H1 (cell line): Measurements from ENCODE around the gene PPP1R12C. TPM values are rescaled to one million over a fixed set of nuclear protein-coding genes. Genes with fewer than 3 reads are reported as not detected.
A peak's percentile ranks its signal among the peaks of the same experiment; 100 is the strongest.

Experiments
- CTCF ChIA-PET: fragments of 300-600 bp; sonication (Branson Sonifier 250); formaldehyde crosslinking; loops from one replicate; lab custom pipeline; 2021; ENCODE audit not compliant: partially characterized antibody; lab: Charles Lee
- POLR2A ChIA-PET: fragments of 300-600 bp; sonication (Branson Sonifier 250); formaldehyde crosslinking; loops from one replicate; lab custom pipeline; 2021; ENCODE audit warnings: inconsistent platforms; ENCODE audit not compliant: partially characterized antibody; lab: Charles Lee
- DNase-seq, 2 experiments: peaks; one replicate each; pipeline versions ENCODE4 v3.0.0 to v3.0.0-alpha.2; 2010 to 2022; ENCODE audit warnings: low spot score in 2 of 2, low read depth in 1 of 2, mixed read lengths in 1 of 2
- FAIRE-seq: peaks from 2 replicates; lab custom pipeline; 2011; peaks lifted over from hg19 to GRCh38; lab: Jason Lieb, UNC
- H2AFZ ChIP-seq: 2 replicates; pipeline ENCODE4 v1.8.1; 2012; ENCODE audit warnings: low read length, inconsistent platforms
- H2AK5ac ChIP-seq: 2 replicates; pipeline ENCODE4 v1.6.1; 2013; ENCODE audit warnings: low read depth, low read length
- H2BK120ac ChIP-seq: replicated peaks from 2 replicates; pipeline ENCODE3; 2013; ENCODE audit warnings: low read depth, low read length, inconsistent platforms
- H2BK12ac ChIP-seq: 2 replicates; pipeline ENCODE4 v1.6.1; 2013; ENCODE audit warnings: low read depth, low read length
- H2BK15ac ChIP-seq: 2 replicates; pipeline ENCODE4 v1.6.1; 2013; ENCODE audit warnings: low read length
- H2BK20ac ChIP-seq: 2 replicates; pipeline ENCODE4 v1.6.1; 2013; ENCODE audit warnings: low read length
- H2BK5ac ChIP-seq: 2 replicates; pipeline ENCODE4 v1.6.1; 2013; ENCODE audit warnings: low read depth, low read length
- H3K14ac ChIP-seq: 2 replicates; pipeline ENCODE4 v1.6.1; 2013; ENCODE audit warnings: inconsistent platforms; ENCODE audit not compliant: insufficient read length
- H3K18ac ChIP-seq: 2 replicates; pipeline ENCODE4 v1.6.1; 2013; ENCODE audit warnings: low read length; ENCODE audit errors: extremely low read depth
- H3K23ac ChIP-seq: 2 replicates; pipeline ENCODE4 v1.6.1; 2013; ENCODE audit warnings: inconsistent platforms; ENCODE audit not compliant: insufficient read length
- H3K23me2 ChIP-seq: 2 replicates; pipeline ENCODE4 v1.6.1; 2013; ENCODE audit warnings: low read depth, low read length
- H3K27ac ChIP-seq: 2 replicates; pipeline ENCODE4 v1.6.1; 2011; ENCODE audit warnings: low read depth, low read length, inconsistent platforms
- H3K27me3 ChIP-seq, 4 experiments: replicated peaks in 1 of 4; 1 replicate in 1 of 4; 2 replicates in 3 of 4; pipeline versions ENCODE4 v1.6.1 to v1.8.1; 2011 to 2013; ENCODE audit warnings: low read length in 3 of 4, mild to moderate bottlenecking in 3 of 4, inconsistent platforms in 2 of 4, mixed read lengths in 2 of 4, moderate library complexity in 1 of 4; ENCODE audit not compliant: control insufficient read depth in 3 of 4, insufficient read depth in 3 of 4; ENCODE audit errors: extremely low read depth in 1 of 4
- H3K36me3 ChIP-seq, 4 experiments: 2 replicates each; pipeline versions ENCODE4 v1.6.1 to v1.8.1; 2011 to 2013; ENCODE audit warnings: mild to moderate bottlenecking in 4 of 4, low read length in 3 of 4, moderate library complexity in 2 of 4, control low read depth in 1 of 4, inconsistent platforms in 1 of 4; ENCODE audit not compliant: insufficient read depth in 4 of 4, control insufficient read depth in 2 of 4
- H3K4ac ChIP-seq: replicated peaks from 2 replicates; pipeline ENCODE3; 2013; ENCODE audit warnings: low read length, low read depth, mixed read lengths, inconsistent platforms; ENCODE audit not compliant: insufficient read length
- H3K4me1 ChIP-seq, 4 experiments: replicated peaks in 1 of 4; 1 replicate in 1 of 4; 2 replicates in 3 of 4; pipeline versions ENCODE4 v1.6.1 to v1.8.1; 2011 to 2013; ENCODE audit warnings: low read length in 3 of 4, inconsistent platforms in 2 of 4, mixed read lengths in 1 of 4; ENCODE audit not compliant: insufficient read depth in 4 of 4, control insufficient read depth in 3 of 4
- H3K4me2 ChIP-seq, 2 experiments: 2 replicates each; pipeline versions ENCODE4 v1.6.1 to v1.8.1; 2011 to 2013; ENCODE audit warnings: low read depth in 2 of 2, low read length in 2 of 2, control low read depth in 1 of 2, inconsistent platforms in 1 of 2, mild to moderate bottlenecking in 1 of 2; ENCODE audit not compliant: insufficient read depth in 1 of 2
- H3K4me3 ChIP-seq, 4 experiments: fragments of 200-600, 300-600 bp in 1 of 4; sonication (generic), shearing (Covaris generic), sonication (Bioruptor Twin) in 1 of 4; 2 replicates each; pipeline versions ENCODE4 v1.5.1 to v1.8.1; 2011 to 2016; ENCODE audit warnings: low read length in 4 of 4, low read depth in 3 of 4, control low read depth in 2 of 4, inconsistent platforms in 2 of 4, mild to moderate bottlenecking in 2 of 4, mixed read lengths in 1 of 4, moderate library complexity in 1 of 4; ENCODE audit not compliant: insufficient read depth in 2 of 4; ENCODE audit errors: extremely low read depth in 1 of 4
- H3K56ac ChIP-seq: replicated peaks from 2 replicates; pipeline ENCODE3; 2013; ENCODE audit warnings: low read depth, mild to moderate bottlenecking, mixed read lengths, low read length, inconsistent platforms; ENCODE audit not compliant: insufficient read length
- H3K79me1 ChIP-seq: 2 replicates; pipeline ENCODE4 v1.6.1; 2013; ENCODE audit warnings: low read depth, low read length, control low read depth
- H3K79me2 ChIP-seq, 2 experiments: 2 replicates each; pipeline versions ENCODE4 v1.6.1 to v1.8.1; 2012 to 2013; ENCODE audit warnings: low read length in 2 of 2, mild to moderate bottlenecking in 2 of 2, inconsistent platforms in 1 of 2; ENCODE audit not compliant: insufficient read depth in 2 of 2, control insufficient read depth in 1 of 2
- H3K9ac ChIP-seq, 4 experiments: replicated peaks in 1 of 4; 1 replicate in 1 of 4; 2 replicates in 3 of 4; pipeline versions ENCODE4 v1.6.1 to v1.8.1; 2011 to 2013; ENCODE audit warnings: low read depth in 3 of 4, low read length in 3 of 4, control low read depth in 2 of 4, mild to moderate bottlenecking in 2 of 4, moderate library complexity in 2 of 4, inconsistent platforms in 1 of 4; ENCODE audit errors: extremely low read depth in 1 of 4
- H3K9me3 ChIP-seq, 2 experiments: 2 replicates each; pipeline versions ENCODE4 v1.6.1 to v1.8.1; 2012 to 2013; ENCODE audit warnings: mild to moderate bottlenecking in 2 of 2, moderate library complexity in 2 of 2, control low read depth in 1 of 2, inconsistent platforms in 1 of 2, low read depth in 1 of 2, low read length in 1 of 2, mixed read lengths in 1 of 2; ENCODE audit not compliant: insufficient read depth in 2 of 2
- H4K20me1 ChIP-seq, 2 experiments: replicated peaks in 1 of 2; 2 replicates each; pipeline versions ENCODE3 to v1.8.1; 2011 to 2013; ENCODE audit warnings: inconsistent platforms in 2 of 2, low read length in 2 of 2, mild to moderate bottlenecking in 1 of 2; ENCODE audit not compliant: insufficient read depth in 2 of 2, control insufficient read depth in 1 of 2
- H4K5ac ChIP-seq: 2 replicates; pipeline ENCODE4 v1.6.1; 2013; ENCODE audit warnings: low read length, low read depth, mixed read lengths, inconsistent platforms; ENCODE audit not compliant: insufficient read length
- H4K8ac ChIP-seq: 2 replicates; pipeline ENCODE4 v1.8.0; 2013; ENCODE audit warnings: mild to moderate bottlenecking, moderate library complexity, low read length, inconsistent platforms; ENCODE audit not compliant: insufficient read depth; ENCODE audit errors: extremely low read depth
- H4K91ac ChIP-seq: replicated peaks from 2 replicates; pipeline ENCODE3; 2013; ENCODE audit warnings: low read length, mixed read lengths, inconsistent platforms; ENCODE audit not compliant: insufficient read length
- BCL11A ChIP-seq, 2 experiments: IDR thresholded peaks; one replicate each; pipeline ENCODE4 v1.6.1; 2011; ENCODE audit warnings: low read depth in 2 of 2, low read length in 2 of 2, mild to moderate bottlenecking in 2 of 2
- EP300 ChIP-seq, 2 experiments: IDR thresholded peaks; 1 replicate in 1 of 2; 2 replicates in 1 of 2; pipeline ENCODE4 v1.6.1; 2011 to 2012; ENCODE audit warnings: low read depth in 2 of 2, low read length in 2 of 2, mild to moderate bottlenecking in 2 of 2, borderline replicate concordance in 1 of 2, inconsistent platforms in 1 of 2, moderate library complexity in 1 of 2
- JUND ChIP-seq: IDR thresholded peaks from 2 replicates; pipeline ENCODE4 v1.6.1; 2011; ENCODE audit warnings: mild to moderate bottlenecking, improper control_type of control experiment, low read length
- KDM1A ChIP-seq: fragments of 200-600, 300-600 bp; sonication (generic); IDR thresholded peaks from 2 replicates; pipeline ENCODE4 v1.7.1; 2016; ENCODE audit warnings: mild to moderate bottlenecking, low read length, borderline replicate concordance
- KDM4A ChIP-seq: IDR thresholded peaks from one replicate; pipeline ENCODE4 v1.7.1; 2012; ENCODE audit warnings: low read depth, mild to moderate bottlenecking, moderate library complexity, low read length, inconsistent platforms; ENCODE audit not compliant: severe bottlenecking
- RAD21 ChIP-seq, 2 experiments: IDR thresholded peaks in 1 of 2; conservative IDR thresholded peaks in 1 of 2; 2 replicates each; pipeline ENCODE4 v1.6.1; 2011; ENCODE audit warnings: low read depth in 2 of 2, low read length in 2 of 2, improper control_type of control experiment in 1 of 2, inconsistent platforms in 1 of 2, mild to moderate bottlenecking in 1 of 2, moderate library complexity in 1 of 2
- RNF2 ChIP-seq: fragments of 200-900, 300-1000 bp; sonication (generic); IDR thresholded peaks from 2 replicates; pipeline ENCODE4 v1.7.1; 2016; ENCODE audit warnings: borderline replicate concordance, low read depth, mild to moderate bottlenecking, antibody characterized with exemption, low read length; ENCODE audit not compliant: poor library complexity, severe bottlenecking; ENCODE audit errors: missing control alignments
- RXRA ChIP-seq: IDR thresholded peaks from 2 replicates; pipeline ENCODE4 v1.6.1; 2011; ENCODE audit warnings: low read depth, mild to moderate bottlenecking, low read length, moderate library complexity; ENCODE audit not compliant: insufficient read depth
- SP4 ChIP-seq: IDR thresholded peaks from 2 replicates; pipeline ENCODE4 v1.6.1; 2012; ENCODE audit warnings: low read length, inconsistent platforms
- SUZ12 ChIP-seq: fragments of 200-600 bp; sonication (generic); IDR thresholded peaks from 2 replicates; pipeline ENCODE4 v1.6.1; 2012; ENCODE audit warnings: mild to moderate bottlenecking, inconsistent platforms, low read length, moderate library complexity, mixed read lengths
- TBP ChIP-seq: IDR thresholded peaks from 2 replicates; pipeline ENCODE4 v1.6.1; 2011; ENCODE audit warnings: low read depth, low read length, improper control_type of control experiment
- WGBS, 2 experiments: shearing (Covaris generic) in 1 of 2; methylation state at CpG; one replicate each; pipeline versions ENCODE4 v1.1.6 to v1.1.7; 2013 to 2015; ENCODE audit warnings: low lambda C conversion rate in 2 of 2, mixed read lengths in 2 of 2, inconsistent platforms in 1 of 2, low coverage in 1 of 2, missing lambda C conversion rate in 1 of 2; ENCODE audit not compliant: insufficient replicate concordance in 2 of 2, insufficient coverage in 1 of 2, insufficient read length in 1 of 2; ENCODE audit errors: extremely low coverage in 1 of 2, missing lambda C conversion rate in 1 of 2; 5-methylcytosine and 5-hydroxymethylcytosine counted together
- polyA plus RNA-seq, 7 experiments: library from polyadenylated mRNA; depleted of rRNA in 3 of 7; stranded (reverse) in 5 of 7; unstranded in 2 of 7; fragments of >200 nt in 5 of 7; fragments of 200-250 nt in 2 of 7; gene quantifications; 1 replicate in 5 of 7; 2 replicates in 1 of 7; 4 replicates in 1 of 7; pipeline versions ENCODE4 v1.2.1 to v1.2.3, GENCODE V29; 2011 to 2013; ENCODE audit warnings: missing spikeins in 2 of 7, mixed read lengths in 2 of 7
- total RNA-seq: library from RNA; stranded (reverse); fragmentation: NEBNext Ultra II Directional; extraction: Animal tissue kit (Norgen Biotek cat#: 25700); gene quantifications from 2 replicates; pipeline ENCODE4 v1.2.1, GENCODE V29; 2021

The PPP1R12C gene
- total and polyA plus RNA-seq, 2 of the 8 experiments (the other 6 are each of a cell fraction or from before 2014, with no cell fraction given), result 31.7 to 71.5 TPM

- Histone ChIP-seq H3K56ac (no peak overlapping the region), H3K27ac (no peak overlapping the region), H3K79me2 (peaks cover 0 to 33% of the 10 kb centered on the region in 2 experiments; a peak in 2 of 4 replicates), H4K8ac (peak overlapping the region; percentile 84), H3K4me1 (peaks cover 0 to 20% (median 14%) of the 10 kb centered on the region in 4 experiments; a peak in 5 of 7 replicates), H3K18ac (no peak overlapping the region), H2AK5ac (0 out of 2 replicates have a peak overlapping the region, but pooled peaks have one; percentile 65), H3K79me1 (peaks cover 35% of the 10 kb centered on the region), H3K23ac (no peak overlapping the region), H3K23me2 (peaks cover 13% of the 10 kb centered on the region; the same call in 1 of the 2 replicates), H3K9me3 (no peaks in the 10 kb centered on the region), H3K4me2 (no peak overlapping the region), H3K27me3 (no peaks in the 10 kb centered on the region), H2BK120ac (no peak overlapping the region), H4K20me1 (peaks cover 20 to 31% of the 10 kb centered on the region in 2 experiments), H3K9ac (no peak overlapping the region), H2BK12ac (0 out of 2 replicates have a peak overlapping the region, but pooled peaks have one; percentile 27), H3K36me3 (peaks cover 0 to 4% (median 0%) of the 10 kb centered on the region in 4 experiments; a peak in 1 of 8 replicates), H2BK20ac (no peak overlapping the region), H2BK15ac (no peak overlapping the region), H4K91ac (no peak overlapping the region), H3K4me3 (no peak overlapping the region), H2BK5ac (0 out of 2 replicates have a peak overlapping the region, but pooled peaks have one; percentile 52), H3K4ac (no peak overlapping the region), H4K5ac (no peak overlapping the region), H2AFZ (no peak overlapping the region), H3K14ac (no peak overlapping the region)
- FAIRE-seq (no peak), DNase-seq (no peak)
- CTCF ChIA-PET, result interaction anchor here (0.6 to 3.7 kb wide), 3 partner anchors 10 to 24 kb away, joined by 3 to 15 read pairs (median 3); no protein-coding TSS in a partner anchor
- WGBS, 2 experiments, result 94% methylated on average over 23 of the region's 25 CpGs; no CpG with 5 or more reads in 1 of the 2 experiments
- POLR2A ChIA-PET, result interaction anchor here (0.6 to 1.0 kb wide), 2 partner anchors 9 to 20 kb away, joined by 3 to 4 read pairs; no protein-coding TSS in a partner anchor
- TF ChIP-seq RXRA (no peak), KDM1A (no peak), RAD21 (IDR thresholded peaks at IDR 0.05 in 1 of 2, conservative IDR thresholded peaks at IDR 0.05 in 1 of 2; ENCODE audit: low read depth in 2 of 2, low read length in 2 of 2) (no peak), EP300 (IDR thresholded peaks at IDR 0.05; ENCODE audit: borderline replicate concordance in 1 of 2, low read depth in 2 of 2, low read length in 2 of 2) (no peak), JUND (no peak), BCL11A (IDR thresholded peaks at IDR 0.05; ENCODE audit: low read depth in 2 of 2, low read length in 2 of 2) (no peak), SP4 (no peak), SUZ12 (no peak), KDM4A (no peak), RNF2 (no peak), TBP (no peak)
Observed at GRCh38 chr19:55112246-55112776, 5.1 kb downstream of the PPP1R12C start.
